Nephron progenitor cell (in vitro differentiated cells): ENCODE measurements around the gene APMAP.

Experiments
- DNase-seq: peaks from one replicate; pipeline ENCODE4 v3.0.0; 2021
- H3K27ac Mint-ChIP-seq: 2 replicates; pipeline ENCODE4 v1.8.0; 2021; ENCODE audit warnings: mild to moderate bottlenecking, moderate library complexity, mixed read lengths
- H3K27me3 Mint-ChIP-seq: 2 replicates; pipeline ENCODE4 v1.8.0; 2021; ENCODE audit warnings: mild to moderate bottlenecking, low read depth, mixed read lengths; ENCODE audit not compliant: poor library complexity
- H3K36me3 Mint-ChIP-seq: 2 replicates; pipeline ENCODE4 v1.8.0; 2021; ENCODE audit warnings: low read depth, mixed read lengths
- H3K4me1 Mint-ChIP-seq: 2 replicates; pipeline ENCODE4 v1.8.0; 2021; ENCODE audit warnings: mixed read lengths
- H3K4me3 Mint-ChIP-seq: 2 replicates; pipeline ENCODE4 v1.8.0; 2021; ENCODE audit warnings: mild to moderate bottlenecking, moderate library complexity, mixed read lengths
- H3K9me3 Mint-ChIP-seq: 2 replicates; pipeline ENCODE4 v1.8.0; 2021; ENCODE audit warnings: mild to moderate bottlenecking, moderate library complexity, mixed read lengths
- CTCF ChIP-seq: fragments of 200-600 bp; sonication (generic); IDR thresholded peaks from 2 replicates; pipeline ENCODE4 v1.5.0; 2021; ENCODE audit warnings: antibody characterized with exemption

APMAP gene

DNA sequence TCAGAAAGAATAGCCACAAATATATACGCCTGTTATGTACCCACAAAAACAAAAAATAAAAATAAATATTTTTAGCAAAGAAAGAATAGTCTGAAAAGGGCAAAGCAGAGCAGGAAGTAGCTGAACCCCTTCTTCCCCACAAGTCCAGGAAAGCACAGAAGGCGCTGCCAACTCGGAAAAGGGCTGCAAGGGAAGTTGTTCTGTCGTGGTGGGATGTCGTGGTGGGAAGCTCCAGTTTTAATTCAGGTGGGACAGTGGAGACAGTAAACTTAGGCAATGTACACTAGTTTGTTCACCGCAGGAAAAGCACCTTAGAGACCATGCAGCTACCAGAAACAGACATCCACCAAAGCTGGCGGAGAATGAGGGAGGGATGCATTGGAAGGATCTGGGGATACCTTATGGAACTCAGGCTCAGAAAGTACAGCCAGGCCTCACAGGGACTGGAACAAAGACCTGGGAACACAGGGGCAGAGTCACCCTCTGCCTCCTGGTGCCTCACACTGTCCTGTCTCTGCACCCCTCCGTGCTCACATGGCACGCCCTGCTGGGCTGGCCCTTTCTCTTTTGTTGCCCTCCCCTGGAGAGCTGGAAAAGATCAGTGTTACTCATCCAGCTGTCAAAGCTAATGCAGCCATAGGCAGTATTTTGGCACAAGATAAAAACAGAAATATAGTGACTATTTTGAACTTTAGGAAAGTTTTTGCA is 3.3 kb upstream of the APMAP start:
- DNase-seq: no peak
- no peak for TF ChIP-seq CTCF
- Mint-ChIP-seq H3K27me3 (peaks cover 62% of the 10 kb centered on the region), H3K36me3 (no peaks in the 10 kb centered on the region), H3K27ac (no peak overlapping the region), H3K4me1 (peaks cover 37% of the 10 kb centered on the region), H3K4me3 (no peak overlapping the region), H3K9me3 (no peaks in the 10 kb centered on the region)

DNA sequence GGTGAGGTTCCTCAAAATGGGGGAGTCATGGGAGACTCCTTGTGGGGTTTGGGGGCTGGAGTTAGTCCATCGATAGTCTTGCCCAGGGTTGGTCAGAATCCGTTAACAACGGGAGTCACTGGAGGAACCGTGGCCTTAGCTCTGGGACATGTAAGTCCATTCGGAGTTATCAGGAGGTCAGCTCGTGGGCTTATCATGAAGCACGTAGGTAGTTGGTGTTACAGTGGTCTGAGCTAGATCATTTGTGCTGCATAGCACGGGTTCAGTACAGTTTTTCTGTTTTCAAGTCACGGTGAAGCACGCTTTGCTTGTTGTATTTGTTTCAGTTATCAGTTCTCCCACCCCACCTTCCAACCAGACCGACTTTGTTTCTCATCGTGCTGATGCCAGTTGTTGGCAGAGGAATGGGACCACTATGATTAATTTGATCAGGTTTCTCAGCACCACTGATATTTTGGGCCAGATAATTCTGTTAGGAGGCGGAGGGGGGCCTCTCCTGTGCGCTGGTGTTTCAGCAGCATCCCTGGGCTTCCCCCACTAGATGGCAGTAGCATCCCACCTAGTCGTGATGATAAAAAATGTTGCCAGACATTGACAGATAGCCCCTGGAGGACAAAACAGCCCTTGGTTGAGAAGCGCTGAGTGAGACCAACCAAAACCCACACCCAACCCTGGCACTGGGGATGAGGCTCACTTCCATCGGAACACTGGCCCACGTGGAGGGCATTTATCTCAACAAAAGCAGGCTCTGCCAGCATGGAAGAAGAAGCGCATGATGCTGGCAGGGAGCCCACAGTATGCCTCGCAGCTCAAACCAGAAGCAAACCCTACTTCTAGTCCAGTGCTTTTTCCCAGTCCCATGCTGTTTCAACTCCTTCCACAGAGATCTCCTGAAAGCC is 2.2 kb upstream of the APMAP start:
- Mint-ChIP-seq H3K4me3 (no peak overlapping the region), H3K36me3 (no peaks in the 10 kb centered on the region), H3K4me1 (peaks cover 43% of the 10 kb centered on the region), H3K27me3 (peaks cover 50% of the 10 kb centered on the region), H3K9me3 (no peaks in the 10 kb centered on the region), H3K27ac (no peak overlapping the region)
- DNase-seq: peak; percentile 86
- peak; percentile 89 for TF ChIP-seq CTCF

DNA sequence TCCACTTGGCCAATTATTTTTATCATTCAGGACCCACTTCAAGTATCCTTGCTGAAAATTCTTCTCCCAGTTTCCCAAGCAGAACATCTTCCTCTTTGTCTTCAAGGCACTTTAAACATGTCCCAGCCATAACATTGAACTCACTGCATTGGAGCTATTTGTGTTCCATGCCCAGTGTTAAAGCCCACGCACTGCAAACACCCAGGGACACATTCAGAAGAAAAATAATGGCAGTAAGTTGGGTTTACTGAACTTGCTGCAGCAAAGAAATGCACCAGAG is 1.6 kb upstream of the APMAP start:
- no peak for TF ChIP-seq CTCF
- no peaks in the 10 kb centered on the region for H3K36me3 Mint-ChIP-seq
- DNase-seq: no peak
- no peak overlapping the region for H3K27ac Mint-ChIP-seq
- H3K4me3 Mint-ChIP-seq: peak overlapping the region; percentile 68
- H3K27me3 Mint-ChIP-seq: peaks cover 44% of the 10 kb centered on the region
- no peaks in the 10 kb centered on the region for H3K9me3 Mint-ChIP-seq
- H3K4me1 Mint-ChIP-seq: peaks cover 43% of the 10 kb centered on the region

- peaks cover 43% of the 10 kb centered on the region for H3K4me1 Mint-ChIP-seq
- no peak for DNase-seq
- no peaks in the 10 kb centered on the region for H3K9me3 Mint-ChIP-seq
- no peaks in the 10 kb centered on the region for H3K36me3 Mint-ChIP-seq
- H3K27me3 Mint-ChIP-seq: peaks cover 38% of the 10 kb centered on the region
- no peak for TF ChIP-seq CTCF
- peak overlapping the region; percentile 64 for H3K27ac Mint-ChIP-seq
- peak overlapping the region; percentile 98 for H3K4me3 Mint-ChIP-seq
These were observed 1.0 kb upstream of the APMAP start for GRCh38 chr20:24993337-24994185.

DNA sequence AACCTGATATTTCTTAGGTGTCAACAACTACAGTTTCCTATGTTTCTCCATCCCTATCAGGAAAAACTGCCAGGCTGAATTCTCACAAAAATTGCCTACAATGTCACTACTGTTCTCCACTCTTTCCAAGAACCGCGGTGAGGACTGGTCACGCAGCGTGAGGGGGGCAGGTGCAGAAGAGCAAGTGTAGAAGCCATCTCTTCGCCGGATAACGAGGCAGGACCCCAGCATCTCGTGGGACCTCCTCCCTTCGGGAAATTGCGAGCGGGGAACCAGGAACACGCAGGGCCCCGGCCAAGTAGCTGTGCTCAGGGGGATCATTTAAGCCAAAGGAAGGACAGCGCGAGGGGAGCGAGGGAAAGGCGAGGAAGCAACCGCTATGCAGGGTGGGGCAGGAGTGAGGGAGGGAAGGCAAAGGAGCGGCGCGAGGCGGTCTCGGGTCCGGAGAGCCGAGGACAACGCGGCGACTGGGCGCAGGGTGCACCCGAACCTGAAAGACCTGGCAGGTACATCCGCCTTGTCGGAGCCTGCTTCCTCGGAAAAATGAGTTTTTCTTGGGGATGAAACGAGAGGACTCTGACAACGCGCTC is 559 bp downstream of the APMAP start:
- H3K4me1 Mint-ChIP-seq: peaks cover 43% of the 10 kb centered on the region
- no peaks in the 10 kb centered on the region for H3K9me3 Mint-ChIP-seq
- TF ChIP-seq CTCF: no peak
- H3K27me3 Mint-ChIP-seq: peaks cover 23% of the 10 kb centered on the region
- peak overlapping the region; percentile 98 for H3K4me3 Mint-ChIP-seq
- DNase-seq: peak; percentile 41
- H3K27ac Mint-ChIP-seq: no peak overlapping the region
- H3K36me3 Mint-ChIP-seq: no peaks in the 10 kb centered on the region
